GM21423 (cell line): Measurements from ENCODE around the gene PGD.
"Not testable (repeated sequence)": the region's sequence is repeated elsewhere in the genome, so short reads cannot be mapped to it uniquely, and the experiment has no call there.

Experiments used
- ATAC-seq: cut with Tn5 transposase; IDR thresholded peaks from one replicate; pipeline ENCODE4 v1.9.1; 2021; ENCODE audit warnings: mild to moderate bottlenecking, moderate library complexity; ENCODE audit not compliant: unreplicated experiment

Gene PGD

DNA sequence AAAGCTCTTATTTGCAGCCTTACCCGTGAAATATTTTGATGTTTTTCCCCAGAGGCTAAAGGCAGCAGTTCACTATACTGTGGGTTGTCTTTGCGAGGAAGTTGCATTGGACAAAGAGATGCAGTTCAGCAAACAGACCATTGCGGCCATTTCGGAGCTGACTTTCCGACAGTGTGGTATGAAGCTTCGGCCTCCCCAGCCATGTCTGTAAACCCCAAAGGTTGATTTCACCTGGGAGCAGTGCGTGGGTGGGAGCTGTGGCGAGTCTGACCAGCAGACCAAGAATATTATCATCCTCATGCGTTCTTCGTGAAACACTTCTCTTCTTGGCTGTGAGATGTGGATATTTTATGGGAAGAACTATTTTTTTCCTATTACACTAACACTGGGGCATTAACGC lies 34.9 kb downstream of the PGD start:
- no peak for ATAC-seq

DNA sequence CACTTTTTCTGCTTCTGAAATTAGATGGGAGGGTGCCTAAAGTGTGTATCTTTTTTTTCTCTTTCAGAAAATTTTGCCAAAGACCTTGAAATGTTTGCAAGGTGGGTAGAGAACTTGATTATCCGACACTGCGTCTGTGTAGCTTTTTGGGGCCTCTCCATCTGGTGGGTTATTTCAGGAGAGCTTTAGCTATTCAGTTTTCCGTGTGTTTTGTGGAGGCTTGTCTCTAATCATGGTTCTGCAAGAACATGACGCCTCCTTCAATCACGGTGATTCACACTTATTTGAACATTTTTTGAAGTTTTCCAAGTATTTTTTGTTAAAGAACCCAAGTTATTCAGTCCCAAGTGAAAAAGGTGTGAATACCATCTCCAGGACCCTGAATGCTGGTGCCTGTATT lies 35.7 kb downstream of the PGD start:
- ATAC-seq = no peak

DNA sequence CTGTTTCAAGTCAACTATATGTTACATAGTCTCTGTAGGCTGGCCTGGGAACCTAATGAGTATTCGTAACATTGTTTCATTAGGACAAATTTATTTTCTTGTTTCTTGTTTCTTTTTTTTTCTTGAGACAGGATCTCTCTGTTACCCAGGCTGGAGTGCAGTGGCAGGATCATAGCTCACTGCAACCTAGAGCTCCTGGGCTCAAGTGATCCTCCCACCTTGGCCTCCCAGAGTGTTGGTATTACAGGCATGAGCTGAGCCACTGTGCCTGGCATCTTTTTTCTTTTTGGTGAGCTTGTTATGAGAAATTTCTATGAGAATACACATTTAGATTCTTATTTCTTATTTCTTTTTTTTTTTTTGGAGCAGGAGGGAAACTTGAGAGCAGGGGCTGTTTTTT lies 38.2 kb downstream of the PGD start:
- no peak for ATAC-seq

DNA sequence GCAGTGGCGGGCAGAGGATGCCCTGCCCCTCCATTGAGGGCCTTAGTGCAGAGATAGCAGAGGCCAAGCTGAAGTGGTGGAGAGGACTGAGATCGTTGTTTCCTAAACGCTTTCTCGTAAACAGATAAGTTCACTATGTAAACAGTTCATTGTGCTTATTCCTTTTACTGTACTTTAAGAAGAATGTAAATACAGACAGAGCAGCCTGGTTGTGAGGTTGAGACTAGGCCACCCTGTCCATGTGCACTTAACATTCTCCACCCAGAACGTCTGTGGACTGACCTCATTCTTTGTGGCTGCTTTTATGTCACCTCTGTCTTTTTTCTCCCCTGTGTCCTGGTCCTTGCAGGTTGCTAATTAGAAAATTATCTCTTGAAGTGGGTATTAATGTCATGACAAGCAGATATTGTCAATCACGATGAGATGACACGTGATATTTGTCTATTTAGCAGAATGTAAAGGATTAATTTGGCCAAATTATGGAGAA lies 39.9 kb downstream of the PGD start:
- ATAC-seq = no peak

DNA sequence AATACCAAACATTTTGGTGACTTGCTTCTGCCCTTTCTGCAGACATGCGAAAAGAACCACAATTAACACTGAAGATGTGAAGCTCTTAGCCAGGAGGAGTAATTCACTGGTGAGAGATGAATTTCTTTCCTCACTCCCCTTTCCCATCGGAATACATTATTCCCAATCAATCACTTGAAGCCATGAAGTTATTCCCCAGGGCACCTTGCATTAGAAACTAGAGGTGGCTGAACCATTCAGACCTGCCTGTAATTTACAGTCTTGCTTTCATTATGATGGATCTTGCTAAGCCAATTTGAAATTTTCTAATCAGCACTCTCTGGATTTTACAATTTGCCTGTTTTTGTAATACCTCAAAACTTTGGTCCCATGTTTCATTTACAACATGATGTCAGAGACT lies 41.4 kb downstream of the PGD start:
- no peak for ATAC-seq

DNA sequence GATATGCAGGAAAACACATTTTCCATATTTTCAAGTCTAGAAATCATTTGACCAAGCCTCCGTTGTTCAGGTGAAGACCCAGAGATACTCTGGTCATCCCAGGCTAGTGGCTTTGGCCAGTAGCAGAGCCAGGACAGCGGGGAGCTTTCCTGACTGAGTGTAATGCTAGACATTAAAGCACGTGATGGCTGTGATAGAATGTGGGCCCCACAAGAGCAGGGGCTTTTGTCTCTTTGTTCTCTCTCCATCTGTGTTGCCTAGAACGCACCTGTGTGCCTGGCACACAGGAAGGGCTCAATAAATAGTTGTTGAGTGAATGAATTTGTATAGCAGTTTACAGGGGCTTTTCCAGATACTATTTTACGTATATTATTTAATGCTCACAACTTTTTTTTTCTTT lies 41.9 kb downstream of the PGD start:
- no peak for ATAC-seq

DNA sequence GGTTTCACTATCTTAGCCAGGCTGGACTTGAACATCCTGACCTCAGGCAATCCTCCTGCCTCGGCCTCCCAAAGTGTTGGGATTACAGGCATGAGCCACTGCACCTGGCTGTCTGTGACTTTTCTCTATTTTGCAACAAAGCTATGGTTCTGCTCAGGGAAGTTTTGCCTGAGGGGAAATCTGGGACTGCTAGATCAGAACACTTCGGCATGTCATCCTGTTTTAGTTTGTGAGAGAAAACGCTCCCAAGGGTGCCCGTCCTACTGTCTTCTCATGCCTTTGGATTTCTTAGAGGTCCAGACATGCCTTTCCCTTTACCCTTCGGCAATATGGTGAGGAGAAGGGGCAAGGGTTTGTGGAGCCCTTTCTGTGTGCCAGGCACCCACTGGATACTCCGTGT lies 45.4 kb downstream of the PGD start:
- no peak for ATAC-seq

DNA sequence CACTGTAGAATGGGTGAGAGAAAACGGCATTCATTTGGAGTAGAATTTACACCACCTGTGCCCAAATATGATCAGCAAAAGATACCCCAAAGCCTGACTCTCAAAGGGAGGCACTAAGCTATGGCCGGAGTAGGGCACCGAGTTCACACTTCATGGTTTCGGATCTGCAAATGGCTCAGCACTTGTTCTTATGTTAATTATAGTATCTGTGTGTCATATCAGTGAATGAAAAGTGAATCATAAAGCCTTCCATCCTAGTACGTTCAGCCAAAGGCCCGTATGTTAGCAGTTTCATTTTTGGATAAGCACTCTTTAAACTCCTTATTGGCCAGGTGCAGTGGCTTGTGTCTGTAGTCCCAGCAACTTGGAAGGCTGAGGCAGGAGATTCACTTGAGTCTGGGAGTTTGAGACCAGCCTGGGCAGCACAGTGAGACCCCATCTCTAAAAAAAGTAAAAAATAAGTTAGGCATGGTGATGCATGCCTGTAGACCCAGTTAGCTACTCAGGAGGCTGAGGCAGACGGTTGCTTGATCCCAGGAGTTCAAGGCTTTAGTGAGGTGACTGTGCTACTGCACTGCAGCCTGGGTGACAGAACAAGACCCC lies 46.0 kb downstream of the PGD start:
- no peak for ATAC-seq

DNA sequence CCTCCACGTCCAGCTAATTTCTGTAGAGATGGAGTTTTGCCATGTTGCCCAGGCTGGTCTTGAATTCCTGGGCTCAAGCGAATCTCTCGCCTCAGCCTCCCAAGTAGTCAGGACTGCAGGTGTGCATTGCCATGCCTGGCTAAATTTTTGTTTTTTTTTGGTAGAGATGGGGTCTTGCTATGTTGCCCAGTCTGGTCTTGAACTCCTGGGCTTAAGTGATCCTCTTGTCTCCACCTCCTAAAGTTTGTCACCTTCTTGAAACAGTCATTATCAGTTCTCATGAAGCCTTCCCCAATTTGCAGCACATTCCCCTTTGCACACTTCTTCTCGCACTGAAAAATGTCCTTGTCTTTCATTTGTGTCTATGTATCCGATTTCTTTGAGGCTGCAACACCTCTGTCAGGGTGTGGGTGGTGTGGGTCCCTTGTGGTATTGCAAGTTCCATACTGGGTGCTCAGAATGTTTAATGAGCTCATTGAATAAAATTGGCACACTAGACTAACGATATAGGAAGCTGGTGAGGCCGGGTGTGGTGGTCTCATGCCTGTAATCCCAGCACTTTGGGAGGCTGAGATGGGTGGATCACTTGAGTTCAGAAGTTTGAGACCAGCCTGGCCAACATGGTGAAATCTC lies 48.0 kb downstream of the PGD start:
- ATAC-seq = no peak

DNA sequence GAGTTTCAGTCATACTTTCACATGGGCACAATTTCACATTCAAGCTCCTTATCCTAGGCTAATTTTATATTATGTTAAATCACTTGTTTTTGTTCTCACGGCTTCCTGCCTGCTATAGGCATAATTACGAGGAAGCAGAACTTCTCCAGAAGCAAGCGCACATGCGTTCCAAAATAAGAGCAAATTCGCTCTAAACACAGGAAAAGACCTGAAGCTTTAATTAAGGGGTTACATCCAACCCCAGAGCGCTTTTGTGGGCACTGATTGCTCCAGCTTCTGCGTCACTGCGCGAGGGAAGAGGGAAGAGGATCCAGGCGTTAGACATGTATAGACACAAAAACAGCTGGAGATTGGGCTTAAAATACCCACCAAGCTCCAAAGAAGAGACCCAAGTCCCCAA lies 50.9 kb downstream of the PGD start, which contains the start of gene CORT:
Gene CORT (plus strand): TSS at position 281 of the 400 bp plus-strand sequence. CDS start 193 bp downstream, outside the sequence.
- ATAC-seq = no peak

DNA sequence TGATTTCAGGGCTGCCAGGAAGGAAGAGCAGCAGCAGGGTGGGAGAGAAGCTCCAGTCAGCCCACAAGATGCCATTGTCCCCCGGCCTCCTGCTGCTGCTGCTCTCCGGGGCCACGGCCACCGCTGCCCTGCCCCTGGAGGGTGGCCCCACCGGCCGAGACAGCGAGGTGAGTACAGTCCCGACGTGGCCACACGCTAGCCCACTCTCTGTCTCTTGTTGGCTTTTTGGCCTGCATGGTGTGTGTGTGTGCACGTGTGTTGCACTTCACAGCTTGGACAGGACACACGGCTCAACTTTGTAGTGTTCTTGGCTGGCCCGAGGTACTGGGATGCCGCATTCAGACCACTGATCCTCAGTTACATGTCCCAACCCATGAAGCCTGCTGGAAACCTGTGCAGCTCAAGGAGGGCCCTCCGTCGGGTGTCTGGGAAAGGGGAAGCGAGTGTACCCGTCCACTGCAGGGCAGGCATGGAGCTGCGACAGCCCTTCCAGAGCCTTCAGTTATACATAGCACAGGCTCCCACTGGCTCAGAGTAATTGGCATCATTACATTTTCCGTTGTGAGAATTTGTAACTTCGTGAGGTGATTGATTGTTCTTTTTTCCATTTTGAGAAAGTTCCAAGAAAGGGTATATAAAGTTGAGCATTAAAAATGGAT lies 51.4 kb downstream of the PGD start:
- ATAC-seq = no peak

DNA sequence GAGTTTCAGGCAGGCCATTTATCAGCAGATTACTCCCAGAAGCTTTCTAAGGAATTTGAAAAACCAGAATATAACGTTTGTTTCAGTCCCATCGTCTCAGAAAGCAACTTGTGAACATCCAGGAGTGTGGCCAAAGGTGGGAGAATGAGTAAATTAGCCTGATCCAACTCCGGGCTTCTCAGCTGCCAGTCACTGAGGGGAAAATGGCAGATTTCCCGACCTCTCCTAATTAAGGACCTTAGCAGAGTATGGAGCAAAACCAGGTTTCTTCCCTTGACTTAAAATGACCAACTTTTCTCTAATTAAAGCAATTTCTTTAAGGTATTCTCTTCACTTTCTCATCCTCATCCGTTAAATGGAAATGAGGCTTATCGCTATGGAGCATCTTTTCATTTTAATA lies 52.0 kb downstream of the PGD start:
- ATAC-seq = no peak

DNA sequence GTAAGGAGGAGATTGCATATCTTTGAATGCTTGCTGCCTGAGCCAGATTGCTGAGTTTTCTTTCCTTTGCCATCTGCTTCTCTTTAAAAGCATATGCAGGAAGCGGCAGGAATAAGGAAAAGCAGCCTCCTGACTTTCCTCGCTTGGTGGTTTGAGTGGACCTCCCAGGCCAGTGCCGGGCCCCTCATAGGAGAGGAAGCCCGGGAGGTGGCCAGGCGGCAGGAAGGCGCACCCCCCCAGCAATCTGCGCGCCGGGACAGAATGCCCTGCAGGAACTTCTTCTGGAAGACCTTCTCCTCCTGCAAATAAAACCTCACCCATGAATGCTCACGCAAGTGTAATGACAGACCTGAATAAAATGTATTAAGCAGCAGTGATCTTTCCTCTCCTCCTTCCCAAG lies 52.4 kb downstream of the PGD start:
- ATAC-seq = no peak

DNA sequence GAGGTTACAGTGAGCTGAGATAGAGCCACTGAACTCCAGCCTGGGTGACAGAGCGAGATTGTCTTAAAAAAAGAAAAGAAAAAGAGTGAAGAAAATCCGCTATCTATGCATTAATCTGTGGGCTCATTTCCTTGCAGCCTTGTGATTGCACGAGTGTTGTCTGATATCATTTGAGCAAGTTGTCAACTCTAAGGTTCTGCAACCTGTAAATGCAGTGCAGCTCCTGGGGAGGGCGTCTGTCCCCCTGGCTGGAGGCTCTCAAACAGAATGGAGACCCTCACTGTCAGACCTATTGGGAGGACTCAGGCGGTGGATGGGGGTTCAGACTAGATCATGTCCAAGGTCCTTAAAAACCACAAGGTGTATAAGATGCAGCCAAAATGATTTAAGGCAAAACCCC lies 57.2 kb downstream of the PGD start:
- no peak for ATAC-seq

DNA sequence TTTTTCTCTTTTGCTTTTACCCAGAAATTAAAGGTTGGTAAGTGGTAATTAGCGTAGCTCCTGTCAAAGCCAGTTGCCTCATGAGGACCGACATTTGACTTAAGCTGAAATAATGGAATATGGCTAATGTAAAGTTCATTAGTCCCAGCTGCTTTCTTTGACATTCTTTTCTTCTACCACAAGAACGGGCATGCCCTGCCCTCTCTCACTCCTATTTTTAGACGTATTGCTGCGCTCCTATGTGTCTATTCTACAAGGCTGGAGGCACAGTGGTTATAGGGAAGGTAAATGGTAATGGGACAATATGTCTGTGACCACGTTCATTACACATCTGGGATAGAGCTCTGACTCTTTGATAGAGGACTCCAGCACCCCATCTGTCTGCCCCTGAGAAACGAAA lies 57.8 kb downstream of the PGD start:
- no peak for ATAC-seq

DNA sequence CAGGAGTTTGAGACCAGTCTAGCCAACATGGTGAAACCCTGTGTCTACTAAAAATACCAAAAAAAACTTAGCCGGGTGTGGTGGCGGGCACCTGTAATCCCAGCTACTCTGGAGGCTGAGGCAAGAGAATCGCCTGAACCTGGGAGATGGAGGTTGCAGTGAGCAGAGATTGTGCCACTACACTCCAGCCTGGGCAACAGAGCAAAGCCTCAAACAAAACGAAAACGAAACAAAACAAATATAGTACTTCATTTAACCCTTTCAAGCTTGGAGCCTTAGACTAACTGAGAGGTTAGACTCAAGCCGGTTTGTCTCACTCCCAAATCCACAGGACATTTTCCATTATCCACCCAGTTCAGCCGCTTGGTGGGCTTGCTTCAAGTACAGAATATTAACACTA lies 58.6 kb downstream of the PGD start:
- ATAC-seq = not testable (repeated sequence)

DNA sequence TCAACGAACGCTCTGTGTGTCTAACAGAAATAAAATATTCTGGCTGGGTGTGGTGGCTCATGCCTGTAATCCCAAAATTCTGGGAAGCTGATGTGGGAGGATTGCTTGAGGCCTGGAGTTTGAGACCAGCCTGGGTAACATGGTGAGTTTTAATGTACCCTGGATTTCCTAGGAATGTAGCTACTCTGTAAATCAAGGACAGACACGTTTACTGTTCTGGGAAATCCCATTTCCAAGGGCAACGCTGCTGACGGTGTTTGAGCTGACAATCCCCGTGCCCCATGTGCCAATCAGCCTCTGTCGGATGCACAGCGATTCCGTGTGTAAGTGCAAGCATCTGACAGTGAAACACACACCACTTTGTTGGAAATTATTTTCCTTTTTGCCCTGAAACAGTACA lies 59.0 kb downstream of the PGD start:
- no peak for ATAC-seq

DNA sequence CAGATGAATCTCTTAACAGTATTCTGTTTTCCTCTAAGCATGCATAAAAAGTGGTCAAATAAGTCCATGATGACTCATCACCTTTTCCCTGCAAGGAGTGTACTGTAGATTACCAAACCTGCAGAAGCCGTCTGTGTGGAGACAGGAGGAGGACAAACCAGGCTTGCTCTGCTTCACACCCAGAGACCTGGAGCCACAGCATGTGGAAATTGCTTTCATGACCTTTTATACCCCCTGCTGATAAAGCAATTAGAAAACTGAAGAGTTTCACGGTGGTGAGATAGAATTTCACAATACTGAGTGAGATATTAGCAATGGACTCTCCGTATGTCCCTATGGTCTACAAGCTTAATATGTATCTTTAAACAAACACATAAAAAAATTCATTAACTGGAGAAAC lies 60.3 kb downstream of the PGD start:
- no peak for ATAC-seq

DNA sequence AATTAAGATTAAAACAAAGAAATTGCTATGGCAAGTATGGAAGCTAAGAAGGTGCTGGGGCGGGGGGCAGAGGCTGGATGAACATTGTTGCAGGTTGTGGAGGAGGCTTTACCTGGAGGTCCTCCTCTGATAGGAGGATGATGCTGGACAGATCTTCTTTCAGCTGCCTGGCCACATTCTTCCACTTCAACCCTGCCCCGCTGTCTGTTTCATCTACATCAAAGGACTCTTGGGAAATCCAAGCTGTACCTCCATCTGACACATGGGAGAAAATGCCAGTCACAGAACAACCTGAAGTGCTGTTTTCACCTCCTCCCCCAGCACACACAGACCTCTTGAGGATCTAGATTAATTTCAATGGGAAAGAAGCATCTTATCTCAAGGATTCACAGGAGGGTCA lies 68.2 kb downstream of the PGD start:
- ATAC-seq = no peak

DNA sequence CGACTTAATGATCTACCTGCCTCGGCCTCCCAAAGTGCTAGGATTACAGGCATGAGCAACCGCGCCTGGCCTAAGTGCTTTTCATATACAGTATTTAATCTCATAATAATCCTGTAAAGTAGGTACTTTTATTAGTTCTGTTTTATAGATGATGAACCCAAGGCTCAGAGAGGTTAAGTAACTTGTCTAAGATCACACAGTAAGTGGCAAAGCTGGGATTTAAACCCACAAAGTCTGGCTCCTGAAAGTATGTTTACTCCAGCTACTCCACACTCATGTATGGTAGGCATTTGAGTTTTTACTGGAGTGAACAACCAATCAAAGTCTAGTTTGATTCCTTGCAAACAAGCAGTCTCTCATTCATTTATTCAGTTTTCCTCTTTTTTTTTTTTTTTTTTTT lies 71.2 kb downstream of the PGD start:
- no peak for ATAC-seq
